GM19468 (cell line): ENCODE results near the gene AGAP5.
"Not testable (repeated sequence)": the region's sequence is repeated elsewhere in the genome, so short reads cannot be mapped to it uniquely, and the experiment has no call there.

Experiments used
- ATAC-seq: cut with Tn5 transposase; IDR thresholded peaks from one replicate; pipeline ENCODE4 v1.9.1; 2021; ENCODE audit warnings: mild to moderate bottlenecking, moderate library complexity, moderate number of reproducible peaks; ENCODE audit not compliant: unreplicated experiment; ENCODE audit errors: extremely low read depth

Gene AGAP5

GRCh38 chr10:73715179-73716156, 17.6 kb upstream of the AGAP5 start:
- ATAC-seq = not testable (repeated sequence)

- ATAC-seq = not testable (repeated sequence)
Measured at GRCh38 chr10:73714483-73714882, 16.6 kb upstream of the AGAP5 start.

- ATAC-seq = not testable (repeated sequence)
Measured at GRCh38 chr10:73713912-73714311, 16.0 kb upstream of the AGAP5 start.

- ATAC-seq = not testable (repeated sequence)
Measured at GRCh38 chr10:73711683-73712082, 13.8 kb upstream of the AGAP5 start.

- not testable (repeated sequence) for ATAC-seq
Measured at GRCh38 chr10:73708122-73708521, 10.2 kb upstream of the AGAP5 start.

- ATAC-seq = not testable (repeated sequence)
Measured at GRCh38 chr10:73707628-73708027, 9.7 kb upstream of the AGAP5 start.

- ATAC-seq = not testable (repeated sequence)
Measured at GRCh38 chr10:73706488-73706887, 8.6 kb upstream of the AGAP5 start.

GRCh38 chr10:73705506-73706072, 7.7 kb upstream of the AGAP5 start:
- not testable (repeated sequence) for ATAC-seq

- ATAC-seq = not testable (repeated sequence)
Measured at GRCh38 chr10:73703924-73704323, 6.0 kb upstream of the AGAP5 start.

GRCh38 chr10:73698819-73699218, 910 bp upstream of the AGAP5 start:
- not testable (repeated sequence) for ATAC-seq

GRCh38 chr10:73695302-73695701, 2.6 kb downstream of the AGAP5 start:
- not testable (repeated sequence) for ATAC-seq

GRCh38 chr10:73690755-73691154, 7.2 kb downstream of the AGAP5 start:
- not testable (repeated sequence) for ATAC-seq

GRCh38 chr10:73689596-73689995, 8.3 kb downstream of the AGAP5 start:
- not testable (repeated sequence) for ATAC-seq

- ATAC-seq = not testable (repeated sequence)
Measured at GRCh38 chr10:73687641-73688040, 10.3 kb downstream of the AGAP5 start.

- not testable (repeated sequence) for ATAC-seq
Measured at GRCh38 chr10:73674546-73674945, 23.4 kb downstream of the AGAP5 start.

- not testable (repeated sequence) for ATAC-seq
Measured at GRCh38 chr10:73668378-73668777, 29.5 kb downstream of the AGAP5 start.

- ATAC-seq = not testable (repeated sequence)
Measured at GRCh38 chr10:73666153-73666809, 31.6 kb downstream of the AGAP5 start.

- not testable (repeated sequence) for ATAC-seq
Measured at GRCh38 chr10:73665581-73665980, 32.3 kb downstream of the AGAP5 start.

GRCh38 chr10:73664156-73665040, 33.5 kb downstream of the AGAP5 start:
- not testable (repeated sequence) for ATAC-seq

- not testable (repeated sequence) for ATAC-seq
Measured at GRCh38 chr10:73663621-73664020, 34.3 kb downstream of the AGAP5 start.
